Stimulated activated CD4-positive, alpha-beta T cell treated with anti-CD3 and anti-CD28 coated beads, TNF-alpha, amount 100 ng/mL, for 24 hours (primary cell): ENCODE data around the gene SMAD2.

ENCODE experiments used
- DNase-seq, 3 experiments: peaks; one replicate each; pipeline ENCODE4 v3.0.0-alpha.2; 2020; ENCODE audit warnings: low read depth in 3 of 3

SMAD2 gene

GRCh38 chr18:47932190-47932589, 1.7 kb upstream of the SMAD2 start:
- no peak for DNase-seq

DNA sequence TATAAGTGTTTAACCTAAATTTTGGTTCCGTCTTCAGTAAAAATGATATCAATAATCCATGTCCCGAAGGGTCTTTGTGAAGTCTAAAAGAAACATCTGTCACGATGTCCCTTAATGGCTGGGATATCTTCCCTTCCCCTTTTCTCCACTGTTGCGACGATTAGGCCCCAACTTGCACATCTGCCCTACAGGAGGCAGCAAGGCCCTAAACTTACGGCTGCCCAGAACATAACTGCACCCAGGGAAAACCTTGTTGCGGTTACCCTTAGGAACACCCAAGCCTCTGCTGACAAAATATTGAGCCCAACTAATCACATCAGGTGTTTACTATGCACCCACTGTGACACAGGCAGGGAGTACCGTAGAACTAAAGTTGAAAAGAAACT, 1.3 kb upstream of the SMAD2 start:
- DNase-seq, result peak in 1 of 3 experiments; percentile 9

DNA sequence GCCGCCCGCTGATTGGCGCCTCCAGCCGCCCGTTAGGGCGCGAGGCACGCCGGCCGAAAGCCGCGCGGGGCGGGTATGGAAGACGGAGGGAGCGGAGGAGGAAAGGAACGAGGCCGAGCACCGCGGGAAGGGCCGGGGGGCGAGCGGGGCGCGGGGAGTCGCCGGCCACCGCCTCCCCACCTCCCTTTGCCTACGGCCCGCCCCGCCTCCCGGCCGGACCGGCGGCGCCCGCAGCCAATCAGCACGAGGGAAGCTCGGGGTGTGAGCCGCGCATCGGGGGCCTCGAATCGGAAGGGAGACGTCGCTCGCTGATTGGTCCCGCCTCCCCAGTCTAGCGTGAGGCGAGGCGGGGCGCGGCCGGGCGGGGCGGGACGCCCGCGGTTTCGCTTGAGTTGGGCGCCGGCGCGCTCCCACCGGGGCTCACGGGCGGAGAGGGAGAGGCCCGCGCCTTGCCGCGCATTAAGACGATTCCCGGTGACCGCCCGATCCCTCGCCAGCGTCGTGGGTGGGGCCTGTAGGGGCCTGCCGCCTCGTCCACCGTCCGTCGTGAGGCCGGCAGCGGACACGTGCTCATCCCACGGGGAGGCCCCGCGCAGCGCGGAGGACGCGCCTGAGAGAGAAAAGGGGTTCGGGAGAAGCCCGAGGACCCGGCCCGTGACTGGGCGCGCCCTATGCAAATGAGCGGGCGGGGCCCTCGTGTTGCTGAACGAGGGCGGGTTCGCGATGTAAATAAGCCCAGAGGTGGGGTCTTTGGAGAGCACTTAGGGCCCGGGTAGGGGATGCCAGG, 665 bp upstream of the SMAD2 start:
- DNase-seq, result peak; percentile 87 to 94 (median 88)

DNA sequence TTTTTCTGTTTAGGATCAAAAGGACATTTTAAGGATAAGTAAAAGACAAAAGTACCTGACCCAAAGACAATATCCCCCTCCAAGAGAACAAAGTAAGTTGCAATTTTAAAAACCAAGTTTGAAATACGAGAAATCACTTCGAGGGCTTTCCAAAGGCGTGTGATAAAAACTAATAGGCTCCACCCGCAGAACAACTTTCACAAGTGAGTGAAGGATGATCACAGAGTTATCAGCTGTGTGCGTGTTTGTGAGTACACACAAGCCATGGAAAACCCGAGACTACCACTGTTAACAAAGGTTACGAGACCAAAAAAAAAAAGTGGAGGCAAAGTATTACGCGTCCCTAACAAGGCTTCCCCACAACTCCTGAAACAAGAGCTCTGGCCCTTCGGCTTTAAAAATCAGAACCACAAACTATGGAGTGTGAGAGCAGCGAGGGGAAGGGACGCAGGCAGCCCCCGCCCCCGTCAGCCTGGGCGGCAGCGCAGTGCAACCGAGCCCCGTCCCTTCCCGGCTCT, 719 bp downstream of the SMAD2 start:
- peak in 2 of 3 experiments; percentile 9 to 21 for DNase-seq

DNA sequence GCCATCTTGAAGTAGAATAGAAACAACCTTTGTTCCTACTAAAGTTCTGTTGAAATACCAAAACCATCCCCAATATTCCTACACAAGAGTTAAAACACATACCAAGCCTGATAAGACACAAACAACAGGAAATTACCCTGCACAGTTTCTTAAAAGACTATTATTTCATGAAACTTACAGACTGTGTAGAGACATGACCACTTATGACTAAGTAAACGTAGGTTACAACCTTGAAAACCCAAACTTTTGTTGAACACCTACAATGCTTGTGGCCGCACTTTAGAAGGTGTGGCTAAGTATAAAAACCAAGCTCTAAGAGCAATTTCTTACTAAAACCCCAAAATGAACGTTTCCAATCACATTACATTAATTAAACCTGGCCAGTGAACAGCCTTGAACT, 2.0 kb downstream of the SMAD2 start:
- no peak for DNase-seq

DNA sequence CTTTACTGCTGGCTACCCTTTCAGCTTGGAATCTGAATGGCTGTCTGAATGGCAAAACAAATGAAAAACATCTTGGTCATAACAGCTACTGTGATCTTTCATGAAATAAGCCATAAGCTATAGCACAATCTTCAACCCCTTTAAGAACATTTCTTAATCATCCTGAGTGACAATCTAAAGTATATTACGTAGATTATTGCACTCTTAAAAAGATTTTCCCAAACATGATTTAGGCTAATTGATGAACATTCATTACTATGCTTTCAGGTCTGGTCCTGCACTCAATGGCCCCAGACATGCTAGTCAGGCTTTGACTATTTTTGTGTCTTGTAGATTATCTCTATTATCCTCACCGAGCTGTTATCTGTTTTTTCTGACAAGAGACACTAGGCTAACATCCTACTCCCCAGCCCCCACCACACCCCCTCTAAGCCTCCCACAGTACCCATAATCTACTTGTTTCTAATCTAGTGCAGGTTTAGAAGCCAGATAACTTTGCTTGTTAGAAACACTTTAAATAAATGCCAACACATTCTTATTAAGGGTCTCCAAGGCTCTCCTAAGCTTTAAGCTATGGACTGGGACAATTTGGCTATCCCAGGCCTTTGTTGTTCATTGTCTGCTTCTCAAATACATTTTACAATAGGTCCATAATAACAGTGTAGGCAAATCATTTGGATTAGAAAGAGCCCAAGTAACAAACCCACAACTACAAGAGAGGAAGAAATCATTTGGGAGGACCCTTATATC, 4.2 kb downstream of the SMAD2 start:
- no peak for DNase-seq

GRCh38 chr18:47919916-47920315, 10.5 kb downstream of the SMAD2 start:
- DNase-seq, result no peak

- no peak for DNase-seq
Observed at GRCh38 chr18:47917923-47918610, 12.4 kb downstream of the SMAD2 start.

- no peak for DNase-seq
Observed at GRCh38 chr18:47915930-47916329, 14.5 kb downstream of the SMAD2 start.

- DNase-seq, result no peak
Observed at GRCh38 chr18:47915229-47915628, 15.2 kb downstream of the SMAD2 start.

GRCh38 chr18:47912794-47913585, 17.5 kb downstream of the SMAD2 start:
- DNase-seq, result no peak

DNA sequence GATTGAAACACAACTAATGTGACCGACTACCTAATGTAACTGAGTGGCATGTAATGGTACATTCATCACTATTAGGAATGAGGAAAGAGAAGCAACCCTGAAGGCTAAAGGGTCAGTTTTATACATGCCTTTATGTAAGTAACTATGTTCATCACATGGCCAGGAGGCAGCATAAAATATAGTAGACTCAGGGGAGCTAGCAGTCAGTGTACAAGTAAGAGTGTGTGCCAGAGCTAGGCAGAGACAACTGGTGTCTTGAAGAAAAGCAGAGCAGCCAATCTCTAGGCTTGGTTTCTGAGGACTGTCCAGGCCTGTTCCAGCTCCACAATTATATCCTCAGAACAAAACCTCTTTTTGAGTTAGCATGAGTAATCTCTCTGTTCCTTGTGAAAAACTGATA, 18.1 kb downstream of the SMAD2 start:
- DNase-seq, result no peak

- DNase-seq, result no peak
Observed at GRCh38 chr18:47911877-47912276, 18.6 kb downstream of the SMAD2 start.

- DNase-seq, result no peak
Observed at GRCh38 chr18:47909484-47909883, 21.0 kb downstream of the SMAD2 start.

DNA sequence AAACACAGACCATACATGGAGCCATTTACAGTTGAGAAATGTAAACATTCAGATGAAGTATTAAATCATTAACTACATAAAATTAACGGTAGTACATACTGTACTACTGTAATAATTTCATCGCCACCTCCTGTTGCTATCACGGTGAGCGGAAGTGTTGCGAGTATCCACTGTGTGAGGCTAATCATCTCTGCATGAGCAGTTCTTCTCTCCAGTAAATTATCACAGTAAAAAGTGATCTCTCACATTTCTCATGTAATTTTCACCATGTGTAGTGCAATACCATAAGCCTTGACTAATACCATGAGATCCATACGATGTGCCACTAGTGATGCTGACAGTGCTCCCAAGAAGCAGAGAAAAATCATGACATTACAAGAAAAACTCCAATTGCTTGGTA, 21.9 kb downstream of the SMAD2 start:
- DNase-seq, result no peak

DNA sequence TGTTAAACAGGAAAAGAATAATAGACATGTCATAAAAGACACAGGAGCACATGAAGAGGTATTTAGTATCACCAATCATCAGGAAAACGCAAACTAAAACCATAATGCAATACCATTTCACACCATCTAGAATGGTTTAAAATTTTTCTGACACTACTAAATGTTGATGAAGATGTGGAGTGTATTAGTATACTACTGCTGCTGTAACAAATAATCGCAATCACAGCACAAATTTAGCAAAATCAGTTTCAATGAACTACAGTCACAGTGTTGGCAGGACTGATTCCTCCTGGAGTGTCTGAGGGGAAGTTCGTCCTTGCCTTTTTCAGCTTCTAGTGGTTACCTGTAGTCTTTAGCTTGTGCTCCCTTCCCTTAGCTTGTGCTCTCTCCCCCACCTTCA, 24.1 kb downstream of the SMAD2 start:
- DNase-seq, result no peak

DNA sequence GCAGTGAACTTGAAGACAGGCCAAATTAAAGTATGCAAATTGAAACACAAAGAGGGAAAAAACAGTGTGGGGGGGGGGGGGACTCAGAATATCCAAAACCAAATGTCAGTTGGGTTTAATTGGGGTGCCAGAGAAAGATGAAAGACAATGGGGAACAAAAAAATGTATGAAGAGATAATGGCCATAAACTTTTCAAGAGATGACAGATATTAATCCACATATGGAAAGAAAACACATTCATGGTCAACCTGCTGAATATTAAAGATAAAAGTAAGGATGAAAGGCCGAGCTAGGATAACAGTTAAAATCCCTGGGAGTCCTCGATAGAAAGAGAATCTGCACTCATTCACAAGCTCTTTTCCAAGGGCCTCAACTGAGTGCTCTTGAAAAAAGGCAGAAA, 26.6 kb downstream of the SMAD2 start:
- DNase-seq, result no peak

GRCh38 chr18:47901624-47902362, 28.7 kb downstream of the SMAD2 start:
- DNase-seq, result no peak

DNA sequence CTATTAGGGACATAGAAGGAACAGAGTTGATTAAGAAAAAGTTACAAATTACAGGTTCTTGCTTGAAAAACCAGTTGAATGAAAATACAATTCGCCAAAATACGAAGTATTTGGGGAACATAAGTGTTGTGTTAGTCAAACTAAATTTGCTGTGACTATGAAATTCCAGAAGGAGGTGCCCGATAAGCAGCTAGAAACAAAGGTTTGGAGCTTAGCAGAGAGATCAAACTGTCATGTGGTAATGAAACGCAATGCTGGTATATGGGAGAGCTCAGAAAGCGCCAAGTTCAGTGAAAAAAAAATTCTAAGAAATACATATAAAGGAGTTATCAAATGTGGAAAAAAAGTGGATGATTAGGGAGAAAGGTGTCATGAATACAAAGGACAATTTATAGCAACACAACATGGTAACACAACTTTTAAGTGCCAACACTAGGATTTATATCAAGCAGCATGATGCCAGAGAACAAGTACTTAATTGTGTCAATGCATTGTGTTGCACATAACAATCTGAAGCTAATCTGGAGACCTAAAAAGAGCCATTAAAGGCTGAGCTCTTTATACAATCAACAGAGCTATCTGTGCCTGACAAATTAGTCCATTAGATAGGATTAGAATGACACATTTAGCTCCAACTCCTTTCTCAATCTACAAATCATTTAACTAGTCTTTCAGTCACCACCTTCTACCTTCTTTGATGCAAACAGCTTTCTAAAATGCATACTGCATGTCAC, 31.2 kb downstream of the SMAD2 start:
- DNase-seq, result no peak

DNA sequence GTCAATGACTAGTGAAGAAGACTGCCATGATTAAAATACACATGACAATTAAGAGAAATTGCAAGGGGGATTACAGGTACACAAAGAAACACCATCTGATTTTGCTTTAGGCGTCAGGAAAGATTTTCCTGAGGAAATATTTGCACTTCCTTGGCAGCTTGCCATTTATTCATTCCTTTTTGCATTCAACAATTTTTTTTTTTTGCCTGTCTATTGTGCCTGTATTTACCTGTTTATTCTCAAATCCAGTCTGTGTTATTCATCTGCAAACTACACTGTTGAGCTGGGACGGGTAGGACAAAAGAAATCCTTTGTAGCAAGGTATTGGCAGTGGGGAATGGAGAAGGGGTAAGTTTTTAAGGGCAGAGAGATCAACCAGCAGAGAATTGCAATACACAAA, 31.8 kb downstream of the SMAD2 start:
- DNase-seq, result no peak
